H9 (cell line): ENCODE measurements around the gene FEZF1. TPM values are rescaled to one million over a fixed set of nuclear protein-coding genes. Genes with fewer than 3 reads are reported as not detected.

Experiments
- DNase-seq: peaks from one replicate; pipeline ENCODE4 v3.0.0-alpha.2; 2017
- H2AFZ ChIP-seq: one replicate; pipeline ENCODE4 v1.6.1; 2013; ENCODE audit warnings: mild to moderate bottlenecking, low read length, control low read depth, moderate library complexity
- H2AK5ac ChIP-seq: 2 replicates; pipeline ENCODE4 v1.6.1; 2013; ENCODE audit warnings: low read length, control low read depth, mixed read lengths; ENCODE audit not compliant: insufficient read length
- H2BK120ac ChIP-seq: one replicate; pipeline ENCODE4 v1.6.1; 2013; ENCODE audit warnings: low read depth, mild to moderate bottlenecking, low read length, control low read depth, inconsistent platforms; ENCODE audit not compliant: poor library complexity, severe bottlenecking
- H2BK12ac ChIP-seq: 2 replicates; pipeline ENCODE4 v1.6.1; 2013; ENCODE audit warnings: low read length, control low read depth, mixed read lengths, low read depth; ENCODE audit not compliant: insufficient read length
- H2BK15ac ChIP-seq: 2 replicates; pipeline ENCODE4 v1.6.1; 2013; ENCODE audit warnings: low read depth, low read length, control low read depth
- H2BK20ac ChIP-seq: one replicate; pipeline ENCODE4 v1.6.1; 2013; ENCODE audit warnings: low read depth, mild to moderate bottlenecking, low read length, control low read depth, inconsistent platforms; ENCODE audit not compliant: poor library complexity, severe bottlenecking
- H2BK5ac ChIP-seq: 2 replicates; pipeline ENCODE4 v1.6.1; 2013; ENCODE audit warnings: low read length, control low read depth, mixed read lengths; ENCODE audit not compliant: insufficient read length
- H3K14ac ChIP-seq: 2 replicates; pipeline ENCODE4 v1.6.1; 2013; ENCODE audit warnings: low read length, control low read depth; ENCODE audit not compliant: insufficient read depth
- H3K18ac ChIP-seq: 2 replicates; pipeline ENCODE4 v1.6.1; 2013; ENCODE audit warnings: low read depth, mild to moderate bottlenecking, mixed read lengths, low read length, control low read depth; ENCODE audit not compliant: insufficient read length
- H3K23ac ChIP-seq: 2 replicates; pipeline ENCODE4 v1.6.1; 2013; ENCODE audit warnings: low read length, control low read depth, mixed read lengths, low read depth; ENCODE audit not compliant: insufficient read length
- H3K23me2 ChIP-seq: 2 replicates; pipeline ENCODE4 v1.6.1; 2013; ENCODE audit warnings: low read depth, mild to moderate bottlenecking, mixed read lengths, low read length, control low read depth; ENCODE audit not compliant: insufficient read length, poor library complexity, severe bottlenecking
- H3K27ac ChIP-seq: 2 replicates; pipeline ENCODE4 v1.5.1; 2013; ENCODE audit warnings: low read length, control low read depth, mixed read lengths, low read depth; ENCODE audit not compliant: insufficient read length
- H3K27me3 ChIP-seq: 2 replicates; pipeline ENCODE4 v1.6.1; 2013; ENCODE audit warnings: low read length, control low read depth, inconsistent platforms; ENCODE audit not compliant: insufficient read depth
- H3K4ac ChIP-seq: 2 replicates; pipeline ENCODE4 v1.6.1; 2013; ENCODE audit warnings: low read depth, mild to moderate bottlenecking, control low read depth, inconsistent platforms, low read length, moderate library complexity
- H3K4me1 ChIP-seq: 2 replicates; pipeline ENCODE4 v1.6.1; 2013; ENCODE audit warnings: low read length, control low read depth, inconsistent platforms; ENCODE audit not compliant: insufficient read depth
- H3K4me2 ChIP-seq: 2 replicates; pipeline ENCODE4 v1.6.1; 2013; ENCODE audit warnings: low read length, control low read depth, mixed read lengths; ENCODE audit not compliant: insufficient read length, insufficient read depth
- H3K56ac ChIP-seq: 2 replicates; pipeline ENCODE4 v1.6.1; 2013; ENCODE audit warnings: low read depth, mild to moderate bottlenecking, mixed read lengths, low read length, control low read depth; ENCODE audit not compliant: insufficient read length
- H3K79me1 ChIP-seq: 2 replicates; pipeline ENCODE4 v1.6.1; 2013; ENCODE audit warnings: low read depth, mild to moderate bottlenecking, moderate library complexity, low read length, control low read depth, inconsistent platforms; ENCODE audit not compliant: insufficient read depth, poor library complexity, severe bottlenecking
- H3K79me2 ChIP-seq: 2 replicates; pipeline ENCODE4 v1.6.1; 2013; ENCODE audit warnings: low read length, control low read depth, inconsistent platforms; ENCODE audit not compliant: insufficient read depth
- H3K9ac ChIP-seq: 2 replicates; pipeline ENCODE4 v1.6.1; 2013; ENCODE audit warnings: low read length, control low read depth, mixed read lengths; ENCODE audit not compliant: insufficient read length; ENCODE audit errors: extremely low read depth
- H3K9me3 ChIP-seq: one replicate; pipeline ENCODE4 v1.6.1; 2013; ENCODE audit warnings: low read depth, low read length, inconsistent platforms; ENCODE audit not compliant: control insufficient read depth
- H3T11ph ChIP-seq: one replicate; pipeline ENCODE4 v1.6.1; 2013; ENCODE audit warnings: mild to moderate bottlenecking, low read length, control low read depth, inconsistent platforms
- H4K20me1 ChIP-seq: one replicate; pipeline ENCODE4 v1.6.1; 2013; ENCODE audit not compliant: control insufficient read depth, insufficient read length, insufficient read depth
- H4K5ac ChIP-seq: 2 replicates; pipeline ENCODE4 v1.6.1; 2013; ENCODE audit warnings: low read depth, mild to moderate bottlenecking, mixed read lengths, low read length, control low read depth; ENCODE audit not compliant: insufficient read length
- H4K8ac ChIP-seq: replicated peaks from 2 replicates; pipeline ENCODE4 v1.6.1; 2013; ENCODE audit warnings: low read length, control low read depth, mixed read lengths, low read depth; ENCODE audit not compliant: insufficient read length
- H4K91ac ChIP-seq: 2 replicates; pipeline ENCODE4 v1.6.1; 2013; ENCODE audit warnings: low read depth, mild to moderate bottlenecking, moderate library complexity, mixed read lengths, low read length, control low read depth; ENCODE audit not compliant: insufficient read length
- H3K27ac Mint-ChIP-seq, 3 experiments: 2 replicates in 2 of 3; 3 replicates in 1 of 3; pipeline ENCODE4 v1.8.0; 2020 to 2021; ENCODE audit warnings: mixed read lengths in 3 of 3, mild to moderate bottlenecking in 1 of 3, moderate library complexity in 1 of 3
- H3K27me3 Mint-ChIP-seq: 2 replicates; pipeline ENCODE4 v1.8.0; 2021; ENCODE audit warnings: low read depth, mild to moderate bottlenecking, moderate library complexity, mixed read lengths
- H3K36me3 Mint-ChIP-seq, 3 experiments: 2 replicates in 2 of 3; 3 replicates in 1 of 3; pipeline ENCODE4 v1.8.0; 2020 to 2021; ENCODE audit warnings: low read depth in 3 of 3, mixed read lengths in 3 of 3; ENCODE audit not compliant: insufficient read depth in 1 of 3
- H3K4me1 Mint-ChIP-seq, 2 experiments: 2 replicates each; pipeline ENCODE4 v1.8.0; 2020; ENCODE audit warnings: mixed read lengths in 2 of 2
- H3K4me3 Mint-ChIP-seq, 2 experiments: 2 replicates in 1 of 2; 3 replicates in 1 of 2; pipeline ENCODE4 v1.8.0; 2020 to 2021; ENCODE audit warnings: mild to moderate bottlenecking in 2 of 2, mixed read lengths in 2 of 2, moderate library complexity in 1 of 2
- H3K9me3 Mint-ChIP-seq, 2 experiments: 2 replicates in 1 of 2; 3 replicates in 1 of 2; pipeline ENCODE4 v1.8.0; 2020; ENCODE audit warnings: mild to moderate bottlenecking in 2 of 2, mixed read lengths in 2 of 2, moderate library complexity in 1 of 2
- CTCF ChIP-seq: fragments of 200-600 bp; sonication (generic); conservative IDR thresholded peaks from 3 replicates; pipeline ENCODE4 v1.8.0; 2021; ENCODE audit warnings: antibody characterized with exemption, mild to moderate bottlenecking
- WGBS: extraction: QIAGEN DNeasy Blood & Tissue Kit; methylation state at CpG from one replicate; pipeline ENCODE4 v1.1.7; 2013; ENCODE audit warnings: missing lambda C conversion rate, low lambda C conversion rate, mixed read lengths; ENCODE audit not compliant: insufficient read length; ENCODE audit errors: extremely low coverage; 5-methylcytosine and 5-hydroxymethylcytosine counted together
- total RNA-seq: library from RNA; stranded (reverse); gene quantifications from 2 replicates; pipeline ENCODE4 v1.2.1, GENCODE V29; 2021

Gene FEZF1
- total RNA-seq, 1 experiment from 2014 or later, result 37.8 TPM

- Histone ChIP-seq H3K18ac (no peak overlapping the region), H3K4me2 (no peak overlapping the region), H2BK12ac (no peak overlapping the region), H3T11ph (no peak overlapping the region), H3K79me2 (no peaks in the 10 kb centered on the region), H3K9me3 (no peaks in the 10 kb centered on the region), H4K8ac (no peak overlapping the region), H4K20me1 (no peaks in the 10 kb centered on the region), H2BK20ac (no peak overlapping the region), H3K4me1 (no peaks in the 10 kb centered on the region; the same call in 1 of the 2 replicates), H4K91ac (no peak overlapping the region), H2AFZ (no peak overlapping the region), H3K27ac (no peak overlapping the region), H4K5ac (no peak overlapping the region), H3K23me2 (no peaks in the 10 kb centered on the region), H3K23ac (no peak overlapping the region), H2BK15ac (no peak overlapping the region), H3K79me1 (no peaks in the 10 kb centered on the region), H3K4ac (no peak overlapping the region), H3K14ac (no peak overlapping the region), H2BK120ac (no peak overlapping the region), H3K27me3 (no peaks in the 10 kb centered on the region), H2AK5ac (no peak overlapping the region), H3K56ac (no peak overlapping the region), H2BK5ac (no peak overlapping the region), H3K9ac (no peak overlapping the region)
- Mint-ChIP-seq H3K4me3 (no peak overlapping the region; a peak in 1 of 5 replicates), H3K27ac (no peak overlapping the region), H3K27me3 (no peaks in the 10 kb centered on the region), H3K4me1 (peaks cover 25 to 29% of the 10 kb centered on the region in 2 experiments), H3K36me3 (no peaks in the 10 kb centered on the region), H3K9me3 (no peaks in the 10 kb centered on the region)
- WGBS, result no CpG with 5 or more reads among the region's 1 CpG
- DNase-seq, result no peak
- TF ChIP-seq CTCF, result no peak
Measured at GRCh38 chr7:122344303-122344620, 39.7 kb upstream of the FEZF1 start.
